H9 (cell line): ENCODE data around the gene SSBP3. TPM values are rescaled to one million over a fixed set of nuclear protein-coding genes. Genes with fewer than 3 reads are reported as not detected.
A peak's percentile ranks its signal among the peaks of the same experiment; 100 is the strongest.

Experiments
- DNase-seq: peaks from one replicate; pipeline ENCODE4 v3.0.0-alpha.2; 2017
- H2AFZ ChIP-seq: one replicate; pipeline ENCODE4 v1.6.1; 2013; ENCODE audit warnings: mild to moderate bottlenecking, low read length, control low read depth, moderate library complexity
- H2AK5ac ChIP-seq: 2 replicates; pipeline ENCODE4 v1.6.1; 2013; ENCODE audit warnings: low read length, control low read depth, mixed read lengths; ENCODE audit not compliant: insufficient read length
- H2BK120ac ChIP-seq: one replicate; pipeline ENCODE4 v1.6.1; 2013; ENCODE audit warnings: low read depth, mild to moderate bottlenecking, low read length, control low read depth, inconsistent platforms; ENCODE audit not compliant: poor library complexity, severe bottlenecking
- H2BK12ac ChIP-seq: 2 replicates; pipeline ENCODE4 v1.6.1; 2013; ENCODE audit warnings: low read length, control low read depth, mixed read lengths, low read depth; ENCODE audit not compliant: insufficient read length
- H2BK15ac ChIP-seq: 2 replicates; pipeline ENCODE4 v1.6.1; 2013; ENCODE audit warnings: low read depth, low read length, control low read depth
- H2BK20ac ChIP-seq: one replicate; pipeline ENCODE4 v1.6.1; 2013; ENCODE audit warnings: low read depth, mild to moderate bottlenecking, low read length, control low read depth, inconsistent platforms; ENCODE audit not compliant: poor library complexity, severe bottlenecking
- H2BK5ac ChIP-seq: 2 replicates; pipeline ENCODE4 v1.6.1; 2013; ENCODE audit warnings: low read length, control low read depth, mixed read lengths; ENCODE audit not compliant: insufficient read length
- H3K14ac ChIP-seq: 2 replicates; pipeline ENCODE4 v1.6.1; 2013; ENCODE audit warnings: low read length, control low read depth; ENCODE audit not compliant: insufficient read depth
- H3K18ac ChIP-seq: 2 replicates; pipeline ENCODE4 v1.6.1; 2013; ENCODE audit warnings: low read depth, mild to moderate bottlenecking, mixed read lengths, low read length, control low read depth; ENCODE audit not compliant: insufficient read length
- H3K23ac ChIP-seq: 2 replicates; pipeline ENCODE4 v1.6.1; 2013; ENCODE audit warnings: low read length, control low read depth, mixed read lengths, low read depth; ENCODE audit not compliant: insufficient read length
- H3K23me2 ChIP-seq: 2 replicates; pipeline ENCODE4 v1.6.1; 2013; ENCODE audit warnings: low read depth, mild to moderate bottlenecking, mixed read lengths, low read length, control low read depth; ENCODE audit not compliant: insufficient read length, poor library complexity, severe bottlenecking
- H3K27ac ChIP-seq: 2 replicates; pipeline ENCODE4 v1.5.1; 2013; ENCODE audit warnings: low read length, control low read depth, mixed read lengths, low read depth; ENCODE audit not compliant: insufficient read length
- H3K27me3 ChIP-seq: 2 replicates; pipeline ENCODE4 v1.6.1; 2013; ENCODE audit warnings: low read length, control low read depth, inconsistent platforms; ENCODE audit not compliant: insufficient read depth
- H3K4ac ChIP-seq: 2 replicates; pipeline ENCODE4 v1.6.1; 2013; ENCODE audit warnings: low read depth, mild to moderate bottlenecking, control low read depth, inconsistent platforms, low read length, moderate library complexity
- H3K4me1 ChIP-seq: 2 replicates; pipeline ENCODE4 v1.6.1; 2013; ENCODE audit warnings: low read length, control low read depth, inconsistent platforms; ENCODE audit not compliant: insufficient read depth
- H3K4me2 ChIP-seq: 2 replicates; pipeline ENCODE4 v1.6.1; 2013; ENCODE audit warnings: low read length, control low read depth, mixed read lengths; ENCODE audit not compliant: insufficient read length, insufficient read depth
- H3K56ac ChIP-seq: 2 replicates; pipeline ENCODE4 v1.6.1; 2013; ENCODE audit warnings: low read depth, mild to moderate bottlenecking, mixed read lengths, low read length, control low read depth; ENCODE audit not compliant: insufficient read length
- H3K79me1 ChIP-seq: 2 replicates; pipeline ENCODE4 v1.6.1; 2013; ENCODE audit warnings: low read depth, mild to moderate bottlenecking, moderate library complexity, low read length, control low read depth, inconsistent platforms; ENCODE audit not compliant: insufficient read depth, poor library complexity, severe bottlenecking
- H3K79me2 ChIP-seq: 2 replicates; pipeline ENCODE4 v1.6.1; 2013; ENCODE audit warnings: low read length, control low read depth, inconsistent platforms; ENCODE audit not compliant: insufficient read depth
- H3K9ac ChIP-seq: 2 replicates; pipeline ENCODE4 v1.6.1; 2013; ENCODE audit warnings: low read length, control low read depth, mixed read lengths; ENCODE audit not compliant: insufficient read length; ENCODE audit errors: extremely low read depth
- H3K9me3 ChIP-seq: one replicate; pipeline ENCODE4 v1.6.1; 2013; ENCODE audit warnings: low read depth, low read length, inconsistent platforms; ENCODE audit not compliant: control insufficient read depth
- H3T11ph ChIP-seq: one replicate; pipeline ENCODE4 v1.6.1; 2013; ENCODE audit warnings: mild to moderate bottlenecking, low read length, control low read depth, inconsistent platforms
- H4K20me1 ChIP-seq: one replicate; pipeline ENCODE4 v1.6.1; 2013; ENCODE audit not compliant: control insufficient read depth, insufficient read length, insufficient read depth
- H4K5ac ChIP-seq: 2 replicates; pipeline ENCODE4 v1.6.1; 2013; ENCODE audit warnings: low read depth, mild to moderate bottlenecking, mixed read lengths, low read length, control low read depth; ENCODE audit not compliant: insufficient read length
- H4K8ac ChIP-seq: replicated peaks from 2 replicates; pipeline ENCODE4 v1.6.1; 2013; ENCODE audit warnings: low read length, control low read depth, mixed read lengths, low read depth; ENCODE audit not compliant: insufficient read length
- H4K91ac ChIP-seq: 2 replicates; pipeline ENCODE4 v1.6.1; 2013; ENCODE audit warnings: low read depth, mild to moderate bottlenecking, moderate library complexity, mixed read lengths, low read length, control low read depth; ENCODE audit not compliant: insufficient read length
- H3K27ac Mint-ChIP-seq, 3 experiments: 2 replicates in 2 of 3; 3 replicates in 1 of 3; pipeline ENCODE4 v1.8.0; 2020 to 2021; ENCODE audit warnings: mixed read lengths in 3 of 3, mild to moderate bottlenecking in 1 of 3, moderate library complexity in 1 of 3
- H3K27me3 Mint-ChIP-seq: 2 replicates; pipeline ENCODE4 v1.8.0; 2021; ENCODE audit warnings: low read depth, mild to moderate bottlenecking, moderate library complexity, mixed read lengths
- H3K36me3 Mint-ChIP-seq, 3 experiments: 2 replicates in 2 of 3; 3 replicates in 1 of 3; pipeline ENCODE4 v1.8.0; 2020 to 2021; ENCODE audit warnings: low read depth in 3 of 3, mixed read lengths in 3 of 3; ENCODE audit not compliant: insufficient read depth in 1 of 3
- H3K4me1 Mint-ChIP-seq, 2 experiments: 2 replicates each; pipeline ENCODE4 v1.8.0; 2020; ENCODE audit warnings: mixed read lengths in 2 of 2
- H3K4me3 Mint-ChIP-seq, 2 experiments: 2 replicates in 1 of 2; 3 replicates in 1 of 2; pipeline ENCODE4 v1.8.0; 2020 to 2021; ENCODE audit warnings: mild to moderate bottlenecking in 2 of 2, mixed read lengths in 2 of 2, moderate library complexity in 1 of 2
- H3K9me3 Mint-ChIP-seq, 2 experiments: 2 replicates in 1 of 2; 3 replicates in 1 of 2; pipeline ENCODE4 v1.8.0; 2020; ENCODE audit warnings: mild to moderate bottlenecking in 2 of 2, mixed read lengths in 2 of 2, moderate library complexity in 1 of 2
- WGBS: extraction: QIAGEN DNeasy Blood & Tissue Kit; methylation state at CpG from one replicate; pipeline ENCODE4 v1.1.7; 2013; ENCODE audit warnings: missing lambda C conversion rate, low lambda C conversion rate, mixed read lengths; ENCODE audit not compliant: insufficient read length; ENCODE audit errors: extremely low coverage; 5-methylcytosine and 5-hydroxymethylcytosine counted together
- total RNA-seq: library from RNA; stranded (reverse); gene quantifications from 2 replicates; pipeline ENCODE4 v1.2.1, GENCODE V29; 2021
- TF ChIP-seq, protein P1 (sequence below): fragments of 200-600 bp; sonication (generic); conservative IDR thresholded peaks from 3 replicates; pipeline ENCODE4 v1.8.0; 2021; ENCODE audit warnings: antibody characterized with exemption, mild to moderate bottlenecking

SSBP3 gene
- total RNA-seq, 1 experiment from 2014 or later = 126 TPM

DNA sequence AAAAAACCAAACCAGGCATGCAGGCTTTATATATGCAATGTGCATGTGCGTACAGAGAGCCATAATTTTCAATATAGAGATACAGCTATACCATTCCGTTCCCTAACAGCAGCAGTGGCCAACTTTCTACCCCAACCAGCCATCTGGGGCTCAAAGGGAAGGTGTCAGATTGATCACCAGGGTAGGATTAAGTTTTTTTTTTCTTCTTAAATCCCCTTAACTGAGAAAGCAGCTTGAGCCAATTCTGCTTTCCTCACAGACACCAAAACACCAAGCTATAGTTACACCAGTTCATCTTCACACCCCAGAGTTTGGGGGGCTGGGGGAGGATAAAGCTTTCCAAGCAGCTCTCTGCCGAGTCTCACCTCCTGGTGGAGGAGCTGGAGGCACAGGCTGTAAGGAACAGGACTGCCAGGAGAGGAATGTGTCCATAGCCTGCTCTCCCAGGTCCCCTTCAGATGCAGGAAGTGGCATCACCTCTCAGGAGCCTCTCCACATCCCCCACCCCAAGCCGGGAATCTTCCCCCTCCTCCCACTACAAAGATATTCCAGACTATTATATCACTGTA lies 87.9 kb downstream of the SSBP3 start:
- no peaks in the 10 kb centered on the region for H3K9me3 Mint-ChIP-seq
- peaks cover 16% of the 10 kb centered on the region; the same call in 1 of the 2 replicates for H3K79me2 ChIP-seq
- H3T11ph ChIP-seq = no peak overlapping the region
- no peaks in the 10 kb centered on the region for H3K27me3 ChIP-seq
- no peak overlapping the region for H3K4me3 Mint-ChIP-seq
- peaks cover 66 to 71% of the 10 kb centered on the region in 2 experiments for H3K4me1 Mint-ChIP-seq
- TF ChIP-seq, protein P1, sequence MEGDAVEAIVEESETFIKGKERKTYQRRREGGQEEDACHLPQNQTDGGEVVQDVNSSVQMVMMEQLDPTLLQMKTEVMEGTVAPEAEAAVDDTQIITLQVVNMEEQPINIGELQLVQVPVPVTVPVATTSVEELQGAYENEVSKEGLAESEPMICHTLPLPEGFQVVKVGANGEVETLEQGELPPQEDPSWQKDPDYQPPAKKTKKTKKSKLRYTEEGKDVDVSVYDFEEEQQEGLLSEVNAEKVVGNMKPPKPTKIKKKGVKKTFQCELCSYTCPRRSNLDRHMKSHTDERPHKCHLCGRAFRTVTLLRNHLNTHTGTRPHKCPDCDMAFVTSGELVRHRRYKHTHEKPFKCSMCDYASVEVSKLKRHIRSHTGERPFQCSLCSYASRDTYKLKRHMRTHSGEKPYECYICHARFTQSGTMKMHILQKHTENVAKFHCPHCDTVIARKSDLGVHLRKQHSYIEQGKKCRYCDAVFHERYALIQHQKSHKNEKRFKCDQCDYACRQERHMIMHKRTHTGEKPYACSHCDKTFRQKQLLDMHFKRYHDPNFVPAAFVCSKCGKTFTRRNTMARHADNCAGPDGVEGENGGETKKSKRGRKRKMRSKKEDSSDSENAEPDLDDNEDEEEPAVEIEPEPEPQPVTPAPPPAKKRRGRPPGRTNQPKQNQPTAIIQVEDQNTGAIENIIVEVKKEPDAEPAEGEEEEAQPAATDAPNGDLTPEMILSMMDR = no peak
- H3K56ac ChIP-seq = no peak overlapping the region
- no peak overlapping the region for H4K91ac ChIP-seq
- no peak overlapping the region for H4K5ac ChIP-seq
- H3K4me1 ChIP-seq = peaks cover 12% of the 10 kb centered on the region
- H3K79me1 ChIP-seq = peaks cover 22% of the 10 kb centered on the region
- no peak overlapping the region for H3K14ac ChIP-seq
- H3K4ac ChIP-seq = no peak overlapping the region
- no peak overlapping the region for H4K8ac ChIP-seq
- WGBS = no CpG with 5 or more reads among the region's 4 CpGs
- no peak overlapping the region for H2AK5ac ChIP-seq
- H2BK20ac ChIP-seq = no peak overlapping the region
- no peak overlapping the region for H3K23ac ChIP-seq
- H3K9me3 ChIP-seq = no peaks in the 10 kb centered on the region
- H3K18ac ChIP-seq = no peak overlapping the region
- H3K36me3 Mint-ChIP-seq = peaks cover 4 to 9% (median 5%) of the 10 kb centered on the region in 3 experiments; a peak in 5 of 7 replicates
- no peak overlapping the region for H3K9ac ChIP-seq
- H2BK5ac ChIP-seq = no peak overlapping the region
- DNase-seq = no peak
- H4K20me1 ChIP-seq = no peaks in the 10 kb centered on the region
- H3K27ac ChIP-seq = no peak overlapping the region
- H2BK120ac ChIP-seq = no peak overlapping the region
- no peaks in the 10 kb centered on the region for H3K23me2 ChIP-seq
- no peak overlapping the region for H3K4me2 ChIP-seq
- no peaks in the 10 kb centered on the region for H3K27me3 Mint-ChIP-seq
- no peak overlapping the region for H2AFZ ChIP-seq
- no peak overlapping the region for H2BK12ac ChIP-seq
- H3K27ac Mint-ChIP-seq = peak overlapping the region in 2 of 3 experiments; percentile 73 to 85; a peak in 3 of 7 replicates
- H2BK15ac ChIP-seq = no peak overlapping the region
